ENCODE measurements around the gene DHH.
"Not testable (repeated sequence)": the region's sequence is repeated elsewhere in the genome, so short reads cannot be mapped to it uniquely, and the experiment has no call there.

The DHH gene

GRCh38 chr12:49068879-49069506, 25.6 kb downstream of the DHH start:
- peak in 1 of 6 experiments; percentile 18 for DNase-seq

- no peak for DNase-seq
Measured at GRCh38 chr12:49066120-49066519, 28.5 kb downstream of the DHH start.

GRCh38 chr12:49064767-49065152, 29.8 kb downstream of the DHH start:
- DNase-seq, result no peak

- DNase-seq, result not testable (repeated sequence)
Measured at GRCh38 chr12:49061916-49062315, 32.7 kb downstream of the DHH start.

GRCh38 chr12:49061157-49061650, 33.4 kb downstream of the DHH start:
- no peak for DNase-seq

GRCh38 chr12:49060237-49061156, 34.1 kb downstream of the DHH start, which contains the start of gene KMT2D:
Gene KMT2D, minus strand, starts transcription at chr12:49060794. Its CDS starts 5,470 bp downstream, at chr12:49055324.
- DNase-seq, result peak; percentile 83 to 97 (median 92)

- DNase-seq, result peak in 4 of 6 experiments; percentile 13 to 43 (median 32)
Measured at GRCh38 chr12:49059299-49060171, 35.1 kb downstream of the DHH start.

GRCh38 chr12:49059045-49059298, 35.6 kb downstream of the DHH start:
- no peak for DNase-seq

GRCh38 chr12:49058366-49059044, 36.1 kb downstream of the DHH start:
- DNase-seq, result no peak

GRCh38 chr12:49057888-49058287, 36.7 kb downstream of the DHH start:
- DNase-seq, result no peak

- DNase-seq, result peak in 5 of 6 experiments; percentile 17 to 49 (median 37)
Measured at GRCh38 chr12:49055978-49056754, 38.4 kb downstream of the DHH start.

- no peak for DNase-seq
Measured at GRCh38 chr12:49055092-49055491, 39.5 kb downstream of the DHH start.

GRCh38 chr12:49054524-49054923, 40.1 kb downstream of the DHH start:
- DNase-seq, result no peak

GRCh38 chr12:49054096-49054495, 40.5 kb downstream of the DHH start:
- no peak for DNase-seq

GRCh38 chr12:49052451-49053208, 42.0 kb downstream of the DHH start:
- DNase-seq, result no peak

GRCh38 chr12:49051777-49052438, 42.7 kb downstream of the DHH start:
- no peak for DNase-seq

GRCh38 chr12:49051373-49051764, 43.2 kb downstream of the DHH start:
- no peak for DNase-seq

- no peak for DNase-seq
Measured at GRCh38 chr12:49050507-49051372, 43.9 kb downstream of the DHH start.

- no peak for DNase-seq
Measured at GRCh38 chr12:49049566-49050224, 44.9 kb downstream of the DHH start.

All from stimulated activated naive CD4-positive, alpha-beta T cell (primary cell).